ENCODE measurements around the gene RIT2.
"Not testable (repeated sequence)": the region's sequence is repeated elsewhere in the genome, so short reads cannot be mapped to it uniquely, and the experiment has no call there.

Gene RIT2

GRCh38 chr18:42756214-42756613 lies 359.3 kb downstream of the RIT2 start:
- DNase-seq (ENCODE audit: low spot score) = no peak

GRCh38 chr18:42752916-42753315 lies 362.6 kb downstream of the RIT2 start:
- no peak for DNase-seq (ENCODE audit: low spot score)

- no peak for DNase-seq (ENCODE audit: low spot score)
Measured at GRCh38 chr18:42746794-42747193, 368.7 kb downstream of the RIT2 start.

GRCh38 chr18:42745931-42746330 lies 369.6 kb downstream of the RIT2 start:
- no peak for DNase-seq (ENCODE audit: low spot score)

GRCh38 chr18:42745171-42745570 lies 370.3 kb downstream of the RIT2 start:
- no peak for DNase-seq (ENCODE audit: low spot score)

- no peak for DNase-seq (ENCODE audit: low spot score)
Measured at GRCh38 chr18:42743373-42744138, 371.9 kb downstream of the RIT2 start.

GRCh38 chr18:42742969-42743368 lies 372.5 kb downstream of the RIT2 start:
- no peak for DNase-seq (ENCODE audit: low spot score)

- no peak for DNase-seq (ENCODE audit: low spot score)
Measured at GRCh38 chr18:42742474-42742873, 373.0 kb downstream of the RIT2 start.

- not testable (repeated sequence) for DNase-seq (ENCODE audit: low spot score)
Measured at GRCh38 chr18:42741805-42742347, 373.6 kb downstream of the RIT2 start.

GRCh38 chr18:42741299-42741698 lies 374.2 kb downstream of the RIT2 start:
- not testable (repeated sequence) for DNase-seq (ENCODE audit: low spot score)

- DNase-seq (ENCODE audit: low spot score) = no peak
Measured at GRCh38 chr18:42736074-42736473, 379.4 kb downstream of the RIT2 start.

- DNase-seq (ENCODE audit: low spot score) = no peak
Measured at GRCh38 chr18:42734520-42734919, 381.0 kb downstream of the RIT2 start.

GRCh38 chr18:42730272-42730671 lies 385.2 kb downstream of the RIT2 start:
- DNase-seq (ENCODE audit: low spot score) = no peak

GRCh38 chr18:42719221-42719620 lies 396.3 kb downstream of the RIT2 start:
- no peak for DNase-seq (ENCODE audit: low spot score)

- no peak for DNase-seq (ENCODE audit: low spot score)
Measured at GRCh38 chr18:42712065-42712464, 403.4 kb downstream of the RIT2 start.

- no peak for DNase-seq (ENCODE audit: low spot score)
Measured at GRCh38 chr18:42707080-42707479, 408.4 kb downstream of the RIT2 start.

- no peak for DNase-seq (ENCODE audit: low spot score)
Measured at GRCh38 chr18:42706618-42707017, 408.9 kb downstream of the RIT2 start.

- no peak for DNase-seq (ENCODE audit: low spot score)
Measured at GRCh38 chr18:42706029-42706608, 409.4 kb downstream of the RIT2 start.
